Large intestine (tissue), 3 donors: ENCODE results near the gene ANAPC16. TPM values are rescaled to one million over a fixed set of nuclear protein-coding genes. Genes with fewer than 3 reads are reported as not detected.
"Not testable (repeated sequence)": the region's sequence is repeated elsewhere in the genome, so short reads cannot be mapped to it uniquely, and the experiment has no call there.

Experiments
- DNase-seq, 2 donors: peaks; one replicate each; pipeline versions ENCODE4 v3.0.0 to v3.0.0-alpha.2; 2013
- H3K27ac ChIP-seq: one replicate; pipeline ENCODE4 v1.5.1; 2013; ENCODE audit warnings: low read length
- H3K27me3 ChIP-seq: 2 replicates; pipeline ENCODE4 v1.6.1; 2013; ENCODE audit warnings: low read length; ENCODE audit not compliant: control insufficient read depth, insufficient read depth
- H3K36me3 ChIP-seq: 2 replicates; pipeline ENCODE4 v1.6.1; 2013; ENCODE audit warnings: low read length; ENCODE audit not compliant: control insufficient read depth, insufficient read depth
- H3K4me1 ChIP-seq: one replicate; pipeline ENCODE4 v1.6.1; 2013; ENCODE audit warnings: low read length; ENCODE audit not compliant: control insufficient read depth, insufficient read depth
- H3K4me3 ChIP-seq: one replicate; pipeline ENCODE4 v1.5.1; 2013; ENCODE audit warnings: low read length
- H3K9me3 ChIP-seq: one replicate; pipeline ENCODE4 v1.6.1; 2013; ENCODE audit warnings: mild to moderate bottlenecking, low read depth, low read length, moderate library complexity; ENCODE audit not compliant: control insufficient read depth
- WGBS: methylation state at CpG from one replicate; pipeline ENCODE4 v1.1.5; 2013; ENCODE audit warnings: low lambda C conversion rate; ENCODE audit not compliant: insufficient coverage; 5-methylcytosine and 5-hydroxymethylcytosine counted together
- polyA plus RNA-seq: library from polyadenylated mRNA; unstranded; fragments of 120-200 nt; gene quantifications from one replicate; pipeline ENCODE4 v1.2.1, GENCODE V29; 2013

Gene ANAPC16
- polyA plus RNA-seq, 1 donor = 122 TPM

- H3K4me3 ChIP-seq = peak overlapping the region; percentile 62
- no peaks in the 10 kb centered on the region for H3K36me3 ChIP-seq
- no CpG with 5 or more reads among the region's 7 CpGs for WGBS
- H3K9me3 ChIP-seq = no peaks in the 10 kb centered on the region
- no peak for DNase-seq
- H3K4me1 ChIP-seq = peaks cover 48% of the 10 kb centered on the region
- H3K27me3 ChIP-seq = no peaks in the 10 kb centered on the region
- H3K27ac ChIP-seq = peak overlapping the region; percentile 92
These were observed 46.1 kb downstream of the ANAPC16 start for GRCh38 chr10:72261784-72262404.

DNA sequence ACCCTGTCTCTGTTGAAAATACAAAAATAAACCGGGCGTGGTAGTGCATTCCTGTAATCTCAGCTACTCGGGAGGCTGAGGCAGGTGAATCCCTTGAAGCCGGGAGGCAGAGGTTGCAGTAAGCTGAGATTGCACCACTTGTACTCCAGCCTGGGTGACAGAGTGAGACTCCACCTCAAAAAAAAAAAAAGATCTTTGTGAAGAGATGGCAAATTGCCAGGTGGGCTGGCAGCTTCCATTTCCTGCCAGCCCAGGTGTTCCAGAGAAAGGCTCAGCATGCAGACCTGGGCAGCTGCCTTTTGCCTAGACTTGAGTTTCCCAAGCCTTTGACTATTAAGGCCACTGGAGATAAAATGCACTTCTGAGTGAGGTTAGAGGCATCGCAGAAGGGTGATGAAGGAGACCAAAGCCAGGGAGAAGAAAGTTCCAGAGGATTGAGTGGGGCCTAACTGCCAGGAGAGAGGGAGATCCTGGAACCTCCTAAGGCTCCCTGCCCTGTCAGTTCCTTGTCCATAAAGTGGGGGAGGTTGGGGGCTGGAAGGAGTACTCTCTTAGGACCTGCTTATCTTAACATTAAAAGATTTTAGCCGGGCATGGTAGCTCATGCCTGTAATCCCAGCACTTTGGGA lies 47.9 kb downstream of the ANAPC16 start:
- Histone ChIP-seq H3K27ac (peak overlapping the region; percentile 63), H3K4me3 (no peak overlapping the region), H3K27me3 (no peaks in the 10 kb centered on the region), H3K36me3 (no peaks in the 10 kb centered on the region), H3K4me1 (peaks cover 46% of the 10 kb centered on the region), H3K9me3 (no peaks in the 10 kb centered on the region)
- no CpG with 5 or more reads among the region's 6 CpGs for WGBS
- peak; percentile 92 to 95 for DNase-seq

GRCh38 chr10:72264536-72264935 lies 48.7 kb downstream of the ANAPC16 start:
- no peak overlapping the region for H3K27ac ChIP-seq
- no peak overlapping the region for H3K4me3 ChIP-seq
- no peaks in the 10 kb centered on the region for H3K36me3 ChIP-seq
- no CpG with 5 or more reads among the region's 1 CpG for WGBS
- no peak for DNase-seq
- peaks cover 44% of the 10 kb centered on the region for H3K4me1 ChIP-seq
- no peaks in the 10 kb centered on the region for H3K27me3 ChIP-seq
- no peaks in the 10 kb centered on the region for H3K9me3 ChIP-seq

- H3K27me3 ChIP-seq = no peaks in the 10 kb centered on the region
- no CpG with 5 or more reads among the region's 6 CpGs for WGBS
- H3K36me3 ChIP-seq = no peaks in the 10 kb centered on the region
- no peak for DNase-seq
- H3K27ac ChIP-seq = no peak overlapping the region
- no peaks in the 10 kb centered on the region for H3K9me3 ChIP-seq
- no peak overlapping the region for H3K4me3 ChIP-seq
- H3K4me1 ChIP-seq = peaks cover 36% of the 10 kb centered on the region
These were observed 49.7 kb downstream of the ANAPC16 start for GRCh38 chr10:72265508-72265907.

DNA sequence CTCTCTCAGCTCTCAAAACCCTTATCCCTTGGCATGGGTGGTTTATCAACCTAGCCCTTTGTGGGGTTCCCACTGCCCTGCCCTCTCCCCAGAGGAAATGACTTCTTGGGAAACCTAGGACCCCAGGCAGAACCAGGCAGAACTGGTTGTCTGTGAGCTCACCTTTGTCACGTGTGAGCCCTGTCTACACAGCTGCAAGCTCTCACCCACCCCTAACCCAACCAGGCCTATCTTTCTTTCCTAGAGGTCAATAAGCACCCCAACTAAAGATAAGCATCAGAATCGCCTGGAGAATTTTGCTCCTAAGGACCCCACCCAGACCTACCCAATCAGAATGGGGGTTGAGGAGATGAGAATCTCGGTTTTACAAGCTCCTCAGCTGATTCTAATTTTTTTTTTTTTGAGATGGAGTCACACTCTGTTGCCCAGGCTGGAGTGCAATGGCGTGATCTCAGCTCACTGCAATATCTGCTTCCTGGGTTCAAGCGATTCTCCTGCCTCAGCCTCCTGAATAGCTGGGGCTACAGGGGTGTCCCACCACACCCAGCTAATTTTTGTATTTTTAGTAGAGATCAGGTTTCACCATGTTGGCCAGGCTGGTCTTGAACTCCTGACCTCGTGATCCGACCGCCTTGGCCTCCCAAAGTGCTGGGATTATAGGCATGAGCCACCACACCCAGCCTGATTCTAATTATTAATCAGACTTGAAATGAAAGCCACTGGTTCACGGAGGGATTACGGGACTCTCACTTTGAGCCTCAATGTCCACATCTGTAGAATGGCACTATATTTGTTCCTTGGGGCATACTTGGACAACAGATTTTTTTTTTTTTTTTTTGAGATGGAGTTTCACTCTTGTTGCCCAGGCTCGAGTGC lies 50.4 kb downstream of the ANAPC16 start:
- no peaks in the 10 kb centered on the region for H3K9me3 ChIP-seq
- WGBS = no CpG with 5 or more reads among the region's 11 CpGs
- H3K27me3 ChIP-seq = no peaks in the 10 kb centered on the region
- no peak overlapping the region for H3K4me3 ChIP-seq
- H3K27ac ChIP-seq = no peak overlapping the region
- peak in 1 of 2 donors; percentile 69 for DNase-seq
- H3K4me1 ChIP-seq = peaks cover 34% of the 10 kb centered on the region
- H3K36me3 ChIP-seq = no peaks in the 10 kb centered on the region

DNA sequence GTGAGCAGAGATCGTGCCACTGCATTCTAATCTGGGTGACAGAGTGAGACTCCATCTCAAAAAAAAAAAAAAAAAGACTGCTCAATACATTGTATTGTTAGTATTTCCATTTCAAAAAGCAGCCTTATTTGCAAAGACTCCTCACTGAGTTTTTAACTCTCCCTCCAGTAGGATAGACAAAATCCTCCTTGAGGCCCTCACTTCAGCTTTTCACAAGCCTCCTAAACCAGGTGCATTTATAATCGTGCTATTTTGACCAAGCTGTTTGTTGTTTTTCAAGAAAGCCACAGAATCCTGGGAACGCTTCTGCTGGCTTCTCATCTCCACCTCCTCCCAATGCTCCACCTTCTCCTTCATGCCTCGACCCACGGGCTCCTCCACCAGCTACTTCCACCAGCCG lies 51.6 kb downstream of the ANAPC16 start:
- H3K9me3 ChIP-seq = no peaks in the 10 kb centered on the region
- no peaks in the 10 kb centered on the region for H3K27me3 ChIP-seq
- no peak overlapping the region for H3K4me3 ChIP-seq
- H3K4me1 ChIP-seq = peaks cover 28% of the 10 kb centered on the region
- WGBS = no CpG with 5 or more reads among the region's 6 CpGs
- no peak for DNase-seq
- no peaks in the 10 kb centered on the region for H3K36me3 ChIP-seq
- no peak overlapping the region for H3K27ac ChIP-seq

DNA sequence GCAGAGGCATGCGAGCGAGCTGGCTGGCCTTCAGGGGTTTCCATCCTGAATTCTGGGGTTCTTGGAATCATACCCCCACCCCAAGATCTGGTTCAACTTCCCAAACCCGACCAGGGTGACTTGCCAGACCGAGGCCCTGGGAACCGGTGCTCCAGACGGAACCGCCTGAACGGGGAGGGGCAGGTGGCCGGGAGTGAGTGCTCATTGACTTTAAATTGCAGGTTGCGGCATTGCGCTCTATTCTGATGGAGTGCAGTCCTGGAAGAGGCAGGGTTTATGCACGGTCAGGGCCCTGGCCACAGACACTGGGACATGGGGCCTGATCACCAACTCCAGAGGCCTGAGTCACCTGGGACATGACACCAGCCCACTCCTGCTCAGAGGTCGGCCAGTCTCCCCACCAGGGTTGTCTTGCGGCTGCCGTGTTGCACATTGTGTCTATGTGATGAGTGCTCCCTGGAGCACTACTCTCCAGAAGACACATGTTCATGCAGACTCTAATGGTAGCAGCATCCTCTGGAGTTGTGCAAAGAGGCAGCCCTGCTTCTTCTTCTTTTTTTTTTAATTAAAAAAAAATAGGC lies 52.1 kb downstream of the ANAPC16 start:
- peaks cover 27% of the 10 kb centered on the region for H3K4me1 ChIP-seq
- H3K4me3 ChIP-seq = no peak overlapping the region
- no peaks in the 10 kb centered on the region for H3K36me3 ChIP-seq
- no CpG with 5 or more reads among the region's 15 CpGs for WGBS
- no peaks in the 10 kb centered on the region for H3K9me3 ChIP-seq
- no peak overlapping the region for H3K27ac ChIP-seq
- no peaks in the 10 kb centered on the region for H3K27me3 ChIP-seq
- DNase-seq = no peak

GRCh38 chr10:72268475-72269200 lies 52.8 kb downstream of the ANAPC16 start:
- DNase-seq, H3K27ac ChIP-seq, H3K9me3 ChIP-seq, H3K4me3 ChIP-seq, H3K27me3 ChIP-seq, H3K36me3 ChIP-seq: not testable (repeated sequence)
- peaks cover 21% of the 10 kb centered on the region for H3K4me1 ChIP-seq
- no CpG with 5 or more reads among the region's 5 CpGs for WGBS

GRCh38 chr10:72270607-72271281 lies 54.9 kb downstream of the ANAPC16 start:
- peaks cover 26% of the 10 kb centered on the region for H3K4me1 ChIP-seq
- H3K4me3 ChIP-seq = no peak overlapping the region
- no peak overlapping the region for H3K27ac ChIP-seq
- no peaks in the 10 kb centered on the region for H3K27me3 ChIP-seq
- peak in 1 of 2 donors; percentile 78 for DNase-seq
- H3K9me3 ChIP-seq = peaks cover 2% of the 10 kb centered on the region
- no CpG with 5 or more reads among the region's 5 CpGs for WGBS
- H3K36me3 ChIP-seq = peaks cover 5% of the 10 kb centered on the region
